ENCODE measurements around the gene CPB2.

GRCh38 chr13:46129124-46129523 lies 24.3 kb upstream of the CPB2 start:
- TF ChIP-seq POLR2A (IDR thresholded peaks at IDR 0.05), result no peak
- no peak for TF ChIP-seq CTCF (IDR thresholded peaks at IDR 0.05)
